Activated CD4-positive, alpha-beta T cell treated with anti-CD3 and anti-CD28 coated beads, Interleukin-10, Interleukin-2, amounts not matched to agents 100 ng/mL and 50 ng/mL, durations not matched to agents 16 hours and 8 hours (primary cell): ENCODE measurements around the gene CTDSPL.
A peak's percentile ranks its signal among the peaks of the same experiment; 100 is the strongest.

Source experiments
- DNase-seq: peaks from one replicate; pipeline ENCODE4 v3.0.0-alpha.2; 2020

Gene CTDSPL

GRCh38 chr3:37945156-37945806 is 83.6 kb downstream of the CTDSPL start:
- no peak for DNase-seq

GRCh38 chr3:37945807-37946530 is 84.3 kb downstream of the CTDSPL start:
- DNase-seq, result no peak

GRCh38 chr3:37946531-37946889 is 84.8 kb downstream of the CTDSPL start:
- no peak for DNase-seq

GRCh38 chr3:37949866-37950265 is 88.2 kb downstream of the CTDSPL start:
- DNase-seq, result no peak

- peak; percentile 10 for DNase-seq
These were observed 90.9 kb downstream of the CTDSPL start for GRCh38 chr3:37952564-37952963.

GRCh38 chr3:37953226-37953625 is 91.5 kb downstream of the CTDSPL start:
- DNase-seq, result no peak

GRCh38 chr3:37953707-37954394 is 92.2 kb downstream of the CTDSPL start:
- no peak for DNase-seq

- no peak for DNase-seq
These were observed 93.2 kb downstream of the CTDSPL start for GRCh38 chr3:37954881-37955280.

- DNase-seq, result no peak
These were observed 94.4 kb downstream of the CTDSPL start for GRCh38 chr3:37955918-37956707.

- DNase-seq, result no peak
These were observed 95.3 kb downstream of the CTDSPL start for GRCh38 chr3:37956723-37957538.

- DNase-seq, result no peak
These were observed 95.9 kb downstream of the CTDSPL start for GRCh38 chr3:37957539-37957936.

GRCh38 chr3:37961622-37962431 is 100.1 kb downstream of the CTDSPL start:
- DNase-seq, result no peak

- no peak for DNase-seq
These were observed 101.3 kb downstream of the CTDSPL start for GRCh38 chr3:37963016-37963415.

- no peak for DNase-seq
These were observed 102.0 kb downstream of the CTDSPL start for GRCh38 chr3:37963635-37964034.

- no peak for DNase-seq
These were observed 102.5 kb downstream of the CTDSPL start for GRCh38 chr3:37964146-37964545.

GRCh38 chr3:37964716-37965115 is 103.0 kb downstream of the CTDSPL start:
- DNase-seq, result no peak

- peak; percentile 59 for DNase-seq
These were observed 105.7 kb downstream of the CTDSPL start for GRCh38 chr3:37967260-37967881.

- DNase-seq, result no peak
These were observed 106.5 kb downstream of the CTDSPL start for GRCh38 chr3:37968199-37968598.

GRCh38 chr3:37968813-37969595 is 107.3 kb downstream of the CTDSPL start:
- no peak for DNase-seq

GRCh38 chr3:37969596-37970100 is 108.0 kb downstream of the CTDSPL start:
- DNase-seq, result no peak
